ENCODE data around the gene FASTKD1.

FASTKD1 gene

GRCh38 chr2:169509955-169510354, 63.7 kb downstream of the FASTKD1 start:
- DNase-seq (ENCODE audit: low read depth in 2 of 3, low spot score in 1 of 3), result no peak

- no peak for DNase-seq (ENCODE audit: low read depth in 2 of 3, low spot score in 1 of 3)
These were observed 64.3 kb downstream of the FASTKD1 start, which contains the start of gene KLHL41 for GRCh38 chr2:169509298-169509885. Gene KLHL41, plus strand, starts transcription at chr2:169509702. Its CDS starts 77 bp downstream, at chr2:169509779.

GRCh38 chr2:169507698-169508097, 66.0 kb downstream of the FASTKD1 start:
- no peak for DNase-seq (ENCODE audit: low read depth in 2 of 3, low spot score in 1 of 3)

- DNase-seq (ENCODE audit: low read depth in 2 of 3, low spot score in 1 of 3), result no peak
These were observed 69.0 kb downstream of the FASTKD1 start for GRCh38 chr2:169504651-169505050.

GRCh38 chr2:169495310-169495928, 78.2 kb downstream of the FASTKD1 start:
- no peak for DNase-seq (ENCODE audit: low read depth in 2 of 3, low spot score in 1 of 3)

- DNase-seq (ENCODE audit: low read depth in 2 of 3, low spot score in 1 of 3), result no peak
These were observed 80.3 kb downstream of the FASTKD1 start for GRCh38 chr2:169493360-169493759.

- no peak for DNase-seq (ENCODE audit: low read depth in 2 of 3, low spot score in 1 of 3)
These were observed 82.3 kb downstream of the FASTKD1 start for GRCh38 chr2:169491378-169491777.

- DNase-seq (ENCODE audit: low read depth in 2 of 3, low spot score in 1 of 3), result no peak
These were observed 82.8 kb downstream of the FASTKD1 start for GRCh38 chr2:169490834-169491233.

GRCh38 chr2:169486487-169486886, 87.2 kb downstream of the FASTKD1 start:
- no peak for DNase-seq (ENCODE audit: low read depth in 2 of 3, low spot score in 1 of 3)

- DNase-seq (ENCODE audit: low read depth in 2 of 3, low spot score in 1 of 3), result no peak
These were observed 88.0 kb downstream of the FASTKD1 start for GRCh38 chr2:169485650-169486138.

GRCh38 chr2:169480079-169480465, 93.6 kb downstream of the FASTKD1 start:
- no peak for DNase-seq (ENCODE audit: low read depth in 2 of 3, low spot score in 1 of 3)

Data from stimulated activated CD4-positive, alpha-beta T cell treated with anti-CD3 and anti-CD28 coated beads, Interleukin-12 subunit alpha, Interleukin-12 subunit beta, amount 100 ng/mL, for 48 hours (primary cell).